K562 (cell line): ENCODE data around the gene SLC34A3. TPM values are rescaled to one million over a fixed set of nuclear protein-coding genes. Genes with fewer than 3 reads are reported as not detected.

Source experiments
- CAMTA2 ChIP-seq: fragments of 250-450 bp; sonication (Bioruptor Pico); conservative IDR thresholded peaks from 2 replicates; pipeline ENCODE4 v1.5.1; 2022
- CHD1 ChIP-seq: fragments of 200-600 bp; sonication (generic); IDR thresholded peaks from one replicate; pipeline ENCODE4 v1.6.1; 2012; ENCODE audit warnings: mild to moderate bottlenecking, moderate library complexity, low read length, inconsistent platforms
- ELF4 ChIP-seq: fragments of 450-650 bp; formaldehyde crosslinking; IDR thresholded peaks from 2 replicates; pipeline ENCODE4 v1.4.0; 2022; ENCODE audit warnings: missing genetic modification characterization
- FOS ChIP-seq: IDR thresholded peaks from 3 replicates; pipeline ENCODE4 v1.6.1; 2011; ENCODE audit not compliant: insufficient read length; ENCODE audit errors: extremely low read depth
- GATAD2B ChIP-seq: fragments of 450-650 bp; IDR thresholded peaks from 2 replicates; pipeline ENCODE4 v1.6.1; 2017; ENCODE audit warnings: mild to moderate bottlenecking, borderline replicate concordance
- GTF2A2 ChIP-seq: IDR thresholded peaks from 2 replicates; pipeline ENCODE4 v1.6.1; 2016; ENCODE audit warnings: mild to moderate bottlenecking, missing genetic modification characterization, missing compliant biosample characterization
- HCFC1 ChIP-seq: IDR thresholded peaks from 2 replicates; pipeline ENCODE4 v1.6.1; 2012; ENCODE audit warnings: low read depth, low read length, improper control_type of control experiment
- HDAC1 ChIP-seq, 2 experiments: fragments of 450-650 bp; IDR thresholded peaks; 2 replicates each; pipeline ENCODE4 v1.6.1; 2016 to 2017; ENCODE audit warnings: inconsistent platforms in 1 of 2, mild to moderate bottlenecking in 1 of 2, moderate library complexity in 1 of 2
- HNRNPL ChIP-seq: fragments of 200-400 bp; formaldehyde crosslinking; IDR thresholded peaks from 2 replicates; pipeline ENCODE4 v1.6.1; 2017; ENCODE audit warnings: low read depth, mild to moderate bottlenecking, low read length
- KAT2B ChIP-seq: IDR thresholded peaks from one replicate; pipeline ENCODE4 v1.6.1; 2012; ENCODE audit warnings: low read depth, mild to moderate bottlenecking, control low read depth, inconsistent platforms, low read length, moderate library complexity
- KDM1A ChIP-seq, 2 experiments: fragments of 450-650 bp; IDR thresholded peaks; 2 replicates each; pipeline ENCODE4 v1.6.1; 2016; ENCODE audit warnings: mild to moderate bottlenecking in 2 of 2
- MCM7 ChIP-seq, 2 experiments: fragments of 450-650 bp; IDR thresholded peaks; 2 replicates each; pipeline ENCODE4 v1.6.1; 2016 to 2018
- MEF2A ChIP-seq: IDR thresholded peaks from 2 replicates; pipeline ENCODE4 v1.6.1; 2011; ENCODE audit warnings: low read depth, mild to moderate bottlenecking, low read length, moderate library complexity; ENCODE audit not compliant: control insufficient read depth
- NFIC ChIP-seq: fragments of 450-650 bp; IDR thresholded peaks from 2 replicates; pipeline ENCODE4 v1.6.1; 2017; ENCODE audit warnings: mild to moderate bottlenecking, inconsistent platforms
- NUFIP1 ChIP-seq: fragments of 450-650 bp; IDR thresholded peaks from 2 replicates; pipeline ENCODE4 v1.6.1; 2018; ENCODE audit not compliant: partially characterized antibody
- POLR2AphosphoS5 ChIP-seq: IDR thresholded peaks from 2 replicates; pipeline ENCODE4 v1.6.1; 2011; ENCODE audit warnings: mild to moderate bottlenecking, low read depth, low read length, moderate library complexity; ENCODE audit not compliant: control insufficient read depth, insufficient read depth
- PURB ChIP-seq: sonication (generic); formaldehyde crosslinking; IDR thresholded peaks from 2 replicates; pipeline ENCODE4 v1.9.0; 2021; ENCODE audit warnings: low read depth, mild to moderate bottlenecking, missing genetic modification reagents
- TFAM ChIP-seq: fragments of 250-450 bp; sonication (Bioruptor Pico); conservative IDR thresholded peaks from 2 replicates; pipeline ENCODE4 v1.5.0; 2021; ENCODE audit warnings: mild to moderate bottlenecking, moderate library complexity
- ZEB2 ChIP-seq: fragments of 450-650 bp; IDR thresholded peaks from 2 replicates; pipeline ENCODE4 v1.6.1; 2016
- ZNF324 ChIP-seq: fragments of 250-450 bp; sonication (Bioruptor Pico); IDR thresholded peaks from 2 replicates; pipeline ENCODE4 v1.4.0; 2020; ENCODE audit warnings: mild to moderate bottlenecking
- ZNF695 ChIP-seq: fragments of 450-650 bp; formaldehyde crosslinking; IDR thresholded peaks from 2 replicates; pipeline ENCODE4 v1.4.0; 2020; ENCODE audit warnings: mild to moderate bottlenecking, moderate library complexity
- ZNF696 ChIP-seq: fragments of 250-450 bp; sonication (Bioruptor Pico); conservative IDR thresholded peaks from 2 replicates; pipeline ENCODE4 v1.4.0; 2020; ENCODE audit warnings: mild to moderate bottlenecking, moderate library complexity
- polyA plus RNA-seq, 8 experiments: library from polyadenylated mRNA; depleted of rRNA in 4 of 8; stranded (reverse) in 5 of 8; unstranded in 3 of 8; fragments of >200 nt; fragmentation: Nextera tagmentation in 2 of 8; fragmentation: Illumina TruSeq in 1 of 8; extraction: Ambion mirVana in 2 of 8; extraction: Trizol in 1 of 8; gene quantifications; 2 replicates each; pipeline versions ENCODE4 v1.2.1 to v1.2.3, GENCODE V29; 2011 to 2014; ENCODE audit warnings: inconsistent platforms in 1 of 8, missing spikeins in 1 of 8
- total RNA-seq, 7 experiments: library from RNA; depleted of rRNA in 6 of 7; stranded (reverse); fragments of >200 nt in 6 of 7; fragmentation: Illumina TruSeq in 2 of 7; extraction: Trizol in 2 of 7; gene quantifications; 2 replicates each; pipeline versions ENCODE4 v1.2.1 to v1.2.3, GENCODE V29; 2011 to 2021; ENCODE audit warnings: low replicate concordance in 1 of 7
- TF ChIP-seq, protein P1 (sequence below): fragments of 450-650 bp; formaldehyde crosslinking; IDR thresholded peaks from 2 replicates; pipeline ENCODE4 v1.4.0; 2022; ENCODE audit warnings: missing genetic modification characterization
- TF ChIP-seq, protein P2 (sequence below): sonication (generic); formaldehyde crosslinking; IDR thresholded peaks from 2 replicates; pipeline ENCODE4 v1.8.0; 2022; ENCODE audit warnings: mild to moderate bottlenecking, missing genetic modification reagents
- TF ChIP-seq, protein P3 (sequence below): sonication (generic); formaldehyde crosslinking; IDR thresholded peaks from 2 replicates; pipeline ENCODE4 v1.8.0; 2022; ENCODE audit warnings: mild to moderate bottlenecking, missing genetic modification reagents

SLC34A3 gene
- total and polyA plus RNA-seq, 9 of the 15 experiments (the other 6 are each of a cell fraction or from before 2014, with no cell fraction given), result not detected

DNA sequence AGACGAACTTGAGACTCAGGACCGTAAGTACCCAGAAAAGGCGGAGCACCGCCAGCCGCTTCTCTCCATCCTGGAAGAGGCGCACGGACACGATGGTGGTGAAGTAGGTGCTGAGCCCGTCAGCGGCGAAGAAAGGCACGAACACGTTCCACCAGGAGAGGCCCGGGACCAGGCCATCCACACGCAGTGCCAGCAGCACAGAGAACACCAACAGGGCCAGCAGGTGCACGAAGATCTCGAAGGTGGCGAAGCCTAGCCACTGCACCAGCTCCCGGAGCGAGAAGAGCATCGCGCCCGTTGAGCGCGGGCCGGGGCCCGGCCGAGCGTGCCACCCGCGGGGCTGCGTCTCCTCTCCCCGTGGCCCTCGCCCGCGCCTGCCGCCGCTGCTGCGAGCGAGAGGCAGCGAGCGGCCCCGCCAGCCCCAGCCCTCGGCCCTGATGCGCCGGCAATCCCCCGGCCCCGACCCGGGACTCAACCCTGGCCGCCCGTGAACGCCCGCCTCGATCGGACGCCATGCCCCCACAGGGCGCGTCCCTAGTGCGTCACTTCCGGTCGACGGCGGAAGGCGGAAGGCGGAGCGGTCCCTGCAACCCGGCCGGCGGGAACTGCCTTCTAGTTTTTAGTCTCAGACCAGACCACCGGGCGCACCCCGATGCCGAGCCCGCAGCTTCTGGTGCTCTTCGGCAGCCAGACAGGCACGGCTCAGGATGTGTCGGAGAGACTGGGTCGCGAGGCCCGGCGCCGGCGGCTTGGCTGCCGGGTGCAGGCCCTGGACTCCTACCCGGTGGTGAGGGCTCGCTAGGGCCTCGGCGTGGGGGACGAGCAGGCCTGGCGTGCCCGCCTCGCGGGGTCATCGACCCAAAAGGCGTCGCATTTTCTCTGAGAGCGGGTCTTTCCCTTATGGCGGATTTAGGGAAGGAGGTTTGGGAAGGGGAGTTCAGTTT lies 25.3 kb upstream of the SLC34A3 start, which contains the start of the genes NDOR1 and TMEM203 (continued):
- no peak for TF ChIP-seq TFAM (CRISPR knock-in tag)
- TF ChIP-seq GATAD2B, result peak; percentile 74
- TF ChIP-seq NFIC, result peak; percentile 36
- TF ChIP-seq, protein P1, sequence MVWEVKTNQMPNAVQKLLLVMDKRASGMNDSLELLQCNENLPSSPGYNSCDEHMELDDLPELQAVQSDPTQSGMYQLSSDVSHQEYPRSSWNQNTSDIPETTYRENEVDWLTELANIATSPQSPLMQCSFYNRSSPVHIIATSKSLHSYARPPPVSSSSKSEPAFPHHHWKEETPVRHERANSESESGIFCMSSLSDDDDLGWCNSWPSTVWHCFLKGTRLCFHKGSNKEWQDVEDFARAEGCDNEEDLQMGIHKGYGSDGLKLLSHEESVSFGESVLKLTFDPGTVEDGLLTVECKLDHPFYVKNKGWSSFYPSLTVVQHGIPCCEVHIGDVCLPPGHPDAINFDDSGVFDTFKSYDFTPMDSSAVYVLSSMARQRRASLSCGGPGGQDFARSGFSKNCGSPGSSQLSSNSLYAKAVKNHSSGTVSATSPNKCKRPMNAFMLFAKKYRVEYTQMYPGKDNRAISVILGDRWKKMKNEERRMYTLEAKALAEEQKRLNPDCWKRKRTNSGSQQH (CRISPR knock-in tag), result no peak
- TF ChIP-seq, protein P2, sequence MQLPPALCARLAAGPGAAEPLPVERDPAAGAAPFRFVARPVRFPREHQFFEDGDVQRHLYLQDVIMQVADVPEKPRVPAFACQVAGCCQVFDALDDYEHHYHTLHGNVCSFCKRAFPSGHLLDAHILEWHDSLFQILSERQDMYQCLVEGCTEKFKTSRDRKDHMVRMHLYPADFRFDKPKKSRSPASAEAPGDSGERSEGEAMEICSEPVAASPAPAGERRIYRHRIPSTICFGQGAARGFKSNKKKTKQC (CRISPR knock-in tag), result peak; percentile 42; the same call in 1 of the 2 replicates
- peak; percentile 82 for TF ChIP-seq POLR2AphosphoS5
- no peak for TF ChIP-seq ZNF324 (CRISPR knock-in tag)
- TF ChIP-seq, protein P3, sequence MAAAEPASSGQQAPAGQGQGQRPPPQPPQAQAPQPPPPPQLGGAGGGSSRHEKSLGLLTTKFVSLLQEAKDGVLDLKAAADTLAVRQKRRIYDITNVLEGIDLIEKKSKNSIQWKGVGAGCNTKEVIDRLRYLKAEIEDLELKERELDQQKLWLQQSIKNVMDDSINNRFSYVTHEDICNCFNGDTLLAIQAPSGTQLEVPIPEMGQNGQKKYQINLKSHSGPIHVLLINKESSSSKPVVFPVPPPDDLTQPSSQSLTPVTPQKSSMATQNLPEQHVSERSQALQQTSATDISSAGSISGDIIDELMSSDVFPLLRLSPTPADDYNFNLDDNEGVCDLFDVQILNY (CRISPR knock-in tag), result no peak
- no peak; the same call in 1 of the 2 replicates for TF ChIP-seq HNRNPL
- no peak for TF ChIP-seq CHD1
- no peak for TF ChIP-seq ELF4 (CRISPR knock-in tag)
- TF ChIP-seq MCM7 (IDR thresholded peaks at IDR 0.05), result no peak
- no peak for TF ChIP-seq NUFIP1
- TF ChIP-seq KAT2B, result no peak
- no peak for TF ChIP-seq PURB (CRISPR knock-in tag)
- TF ChIP-seq ZNF695 (CRISPR knock-in tag), result no peak
- TF ChIP-seq GTF2A2 (tag), result no peak
- no peak for TF ChIP-seq ZNF696 (CRISPR knock-in tag)
- peak; percentile 86 for TF ChIP-seq HCFC1
- TF ChIP-seq ZEB2, result no peak
- TF ChIP-seq HDAC1 (IDR thresholded peaks at IDR 0.05), result peak; percentile 77 to 94; a peak in 3 of 4 replicates
- TF ChIP-seq MEF2A, result no peak
- no peak for TF ChIP-seq KDM1A (IDR thresholded peaks at IDR 0.05)
- TF ChIP-seq CAMTA2 (CRISPR knock-in tag), result no peak
- TF ChIP-seq FOS, result no peak
